Measurements from ENCODE around the gene NEO1.
"Not testable (repeated sequence)": the region's sequence is repeated elsewhere in the genome, so short reads cannot be mapped to it uniquely, and the experiment has no call there.

NEO1 gene

GRCh38 chr15:73165844-73166243 lies 113.6 kb downstream of the NEO1 start:
- no peaks in the 10 kb centered on the region for H3K4me1 ChIP-seq (ENCODE audit: insufficient read depth, low read length)
- TF ChIP-seq EZH2 (IDR thresholded peaks at IDR 0.05; ENCODE audit: borderline replicate concordance, low read depth, low read length, severe bottlenecking) = no peak
- TF ChIP-seq, protein P1, sequence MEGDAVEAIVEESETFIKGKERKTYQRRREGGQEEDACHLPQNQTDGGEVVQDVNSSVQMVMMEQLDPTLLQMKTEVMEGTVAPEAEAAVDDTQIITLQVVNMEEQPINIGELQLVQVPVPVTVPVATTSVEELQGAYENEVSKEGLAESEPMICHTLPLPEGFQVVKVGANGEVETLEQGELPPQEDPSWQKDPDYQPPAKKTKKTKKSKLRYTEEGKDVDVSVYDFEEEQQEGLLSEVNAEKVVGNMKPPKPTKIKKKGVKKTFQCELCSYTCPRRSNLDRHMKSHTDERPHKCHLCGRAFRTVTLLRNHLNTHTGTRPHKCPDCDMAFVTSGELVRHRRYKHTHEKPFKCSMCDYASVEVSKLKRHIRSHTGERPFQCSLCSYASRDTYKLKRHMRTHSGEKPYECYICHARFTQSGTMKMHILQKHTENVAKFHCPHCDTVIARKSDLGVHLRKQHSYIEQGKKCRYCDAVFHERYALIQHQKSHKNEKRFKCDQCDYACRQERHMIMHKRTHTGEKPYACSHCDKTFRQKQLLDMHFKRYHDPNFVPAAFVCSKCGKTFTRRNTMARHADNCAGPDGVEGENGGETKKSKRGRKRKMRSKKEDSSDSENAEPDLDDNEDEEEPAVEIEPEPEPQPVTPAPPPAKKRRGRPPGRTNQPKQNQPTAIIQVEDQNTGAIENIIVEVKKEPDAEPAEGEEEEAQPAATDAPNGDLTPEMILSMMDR (IDR thresholded peaks at IDR 0.05; ENCODE audit: borderline replicate concordance, extremely low read depth, low read length, poor library complexity, severe bottlenecking) = no peak
- H3K27ac ChIP-seq (ENCODE audit: low read length) = no peak overlapping the region
- no peaks in the 10 kb centered on the region for H4K20me1 ChIP-seq (ENCODE audit: insufficient read depth, low read length)
- H3K4me3 ChIP-seq (ENCODE audit: low read depth in 1 of 2, low read length in 2 of 2) = no peak overlapping the region
- H3K36me3 ChIP-seq (ENCODE audit: insufficient read depth, low read length) = no peaks in the 10 kb centered on the region
- no peak overlapping the region for H3K4me2 ChIP-seq (ENCODE audit: insufficient read depth, low read length)
- no peaks in the 10 kb centered on the region for H3K27me3 ChIP-seq (ENCODE audit: insufficient read depth, low read length, poor library complexity)
- no peak for DNase-seq
- H3K9ac ChIP-seq (ENCODE audit: low read depth, low read length) = no peak overlapping the region
- no peak for ATAC-seq (ENCODE audit: insufficient read depth, low read depth)
- no peaks in the 10 kb centered on the region for H3K79me2 ChIP-seq (ENCODE audit: insufficient read depth, low read length)
- no peaks in the 10 kb centered on the region for H3K9me3 ChIP-seq (ENCODE audit: insufficient read depth, low read length, severe bottlenecking)
- H2AFZ ChIP-seq (ENCODE audit: low read depth, low read length) = no peak overlapping the region

DNA sequence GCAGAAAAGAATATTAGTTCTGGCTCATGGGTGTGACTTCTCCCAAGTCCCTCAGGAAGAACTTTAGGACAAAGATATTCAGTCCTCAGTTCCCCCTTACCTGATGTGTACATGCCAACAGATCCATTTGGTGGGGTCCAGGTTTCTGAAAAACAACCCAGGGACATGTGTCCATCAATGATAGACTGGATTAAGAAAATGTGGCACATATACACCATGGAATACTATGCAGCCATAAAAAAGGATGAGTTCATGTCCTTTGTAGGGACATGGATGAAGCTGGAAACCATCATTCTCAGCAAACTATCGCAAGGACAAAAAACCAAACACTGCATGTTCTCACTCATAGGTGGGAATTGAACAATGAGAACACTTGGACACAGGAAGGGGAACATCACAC lies 114.4 kb downstream of the NEO1 start:
- not testable (repeated sequence) for H3K4me1 ChIP-seq (ENCODE audit: insufficient read depth, low read length); ATAC-seq (ENCODE audit: insufficient read depth, low read depth); DNase-seq; H4K20me1 ChIP-seq (ENCODE audit: insufficient read depth, low read length); H3K4me3 ChIP-seq (ENCODE audit: low read depth in 1 of 2, low read length in 2 of 2); H3K9ac ChIP-seq (ENCODE audit: low read depth, low read length); H3K27ac ChIP-seq (ENCODE audit: low read length); H3K79me2 ChIP-seq (ENCODE audit: insufficient read depth, low read length); H3K27me3 ChIP-seq (ENCODE audit: insufficient read depth, low read length, poor library complexity); H3K4me2 ChIP-seq (ENCODE audit: insufficient read depth, low read length); H3K36me3 ChIP-seq (ENCODE audit: insufficient read depth, low read length); H2AFZ ChIP-seq (ENCODE audit: low read depth, low read length); H3K9me3 ChIP-seq (ENCODE audit: insufficient read depth, low read length, severe bottlenecking)

DNA sequence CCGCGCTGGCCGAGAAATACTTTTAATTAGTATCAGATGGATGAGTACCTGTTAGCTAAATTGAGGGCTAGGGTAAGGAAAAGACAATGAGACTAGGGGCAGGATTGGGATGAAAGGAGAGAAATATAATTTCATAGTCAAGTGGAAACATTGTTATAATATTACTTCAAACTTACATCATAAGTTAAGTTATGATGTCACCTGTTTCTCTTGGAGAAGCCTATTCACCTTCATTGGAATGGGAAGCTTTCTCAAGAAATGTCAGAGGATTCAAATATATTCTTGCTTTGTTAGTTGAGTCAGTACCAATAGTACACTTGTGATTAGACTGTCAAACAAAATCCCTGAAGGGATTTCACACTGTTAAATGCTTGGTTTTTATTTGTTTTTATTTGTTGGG lies 116.2 kb downstream of the NEO1 start:
- Histone ChIP-seq H3K79me2 (ENCODE audit: insufficient read depth, low read length) (no peaks in the 10 kb centered on the region), H3K9ac (ENCODE audit: low read depth, low read length) (no peak overlapping the region), H3K4me2 (ENCODE audit: insufficient read depth, low read length) (no peak overlapping the region), H3K27ac (ENCODE audit: low read length) (no peak overlapping the region), H3K4me3 (ENCODE audit: low read depth in 1 of 2, low read length in 2 of 2) (no peak overlapping the region), H4K20me1 (ENCODE audit: insufficient read depth, low read length) (no peaks in the 10 kb centered on the region), H3K4me1 (ENCODE audit: insufficient read depth, low read length) (no peaks in the 10 kb centered on the region), H3K9me3 (ENCODE audit: insufficient read depth, low read length, severe bottlenecking) (no peaks in the 10 kb centered on the region), H2AFZ (ENCODE audit: low read depth, low read length) (no peak overlapping the region), H3K27me3 (ENCODE audit: insufficient read depth, low read length, poor library complexity) (no peaks in the 10 kb centered on the region), H3K36me3 (ENCODE audit: insufficient read depth, low read length) (no peaks in the 10 kb centered on the region)
- DNase-seq (no peak), ATAC-seq (ENCODE audit: insufficient read depth, low read depth) (no peak)
- TF ChIP-seq EZH2 (IDR thresholded peaks at IDR 0.05; ENCODE audit: borderline replicate concordance, low read depth, low read length, severe bottlenecking) = no peak
- TF ChIP-seq, protein P1 (IDR thresholded peaks at IDR 0.05; ENCODE audit: borderline replicate concordance, extremely low read depth, low read length, poor library complexity, severe bottlenecking) = no peak

DNA sequence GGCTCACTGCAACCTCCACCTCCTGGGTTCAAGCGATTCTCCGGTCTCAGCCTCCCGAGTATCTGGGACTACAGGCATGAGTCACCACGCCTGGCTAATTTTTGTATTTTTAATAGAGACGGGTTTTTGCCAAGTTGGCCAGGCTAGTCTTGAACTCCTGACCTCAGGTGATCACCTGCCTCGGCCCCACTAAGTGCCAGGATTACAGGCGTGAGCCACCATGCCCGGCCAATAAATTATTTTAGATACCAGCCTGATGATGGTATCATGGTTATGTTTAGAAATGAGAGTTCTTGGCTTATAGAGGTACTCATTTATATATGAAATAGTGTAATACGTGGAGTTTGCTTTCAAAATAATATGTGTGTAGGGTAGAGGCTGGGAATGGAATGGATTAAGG lies 119.4 kb downstream of the NEO1 start:
- no peak overlapping the region for H3K4me3 ChIP-seq (ENCODE audit: low read depth in 1 of 2, low read length in 2 of 2)
- no peaks in the 10 kb centered on the region for H4K20me1 ChIP-seq (ENCODE audit: insufficient read depth, low read length)
- H3K27me3 ChIP-seq (ENCODE audit: insufficient read depth, low read length, poor library complexity) = no peaks in the 10 kb centered on the region
- H3K9me3 ChIP-seq (ENCODE audit: insufficient read depth, low read length, severe bottlenecking) = no peaks in the 10 kb centered on the region
- ATAC-seq (ENCODE audit: insufficient read depth, low read depth) (no peak), DNase-seq (no peak)
- no peak overlapping the region for H2AFZ ChIP-seq (ENCODE audit: low read depth, low read length)
- H3K27ac ChIP-seq (ENCODE audit: low read length) = no peak overlapping the region
- no peaks in the 10 kb centered on the region for H3K36me3 ChIP-seq (ENCODE audit: insufficient read depth, low read length)
- H3K79me2 ChIP-seq (ENCODE audit: insufficient read depth, low read length) = no peaks in the 10 kb centered on the region
- TF ChIP-seq, protein P1 (IDR thresholded peaks at IDR 0.05; ENCODE audit: borderline replicate concordance, extremely low read depth, low read length, poor library complexity, severe bottlenecking) = no peak
- TF ChIP-seq EZH2 (IDR thresholded peaks at IDR 0.05; ENCODE audit: borderline replicate concordance, low read depth, low read length, severe bottlenecking) = no peak
- H3K4me2 ChIP-seq (ENCODE audit: insufficient read depth, low read length) = no peak overlapping the region
- no peak overlapping the region for H3K9ac ChIP-seq (ENCODE audit: low read depth, low read length)
- H3K4me1 ChIP-seq (ENCODE audit: insufficient read depth, low read length) = no peaks in the 10 kb centered on the region
